Measurements from ENCODE around the gene PLEKHG7.

Gene PLEKHG7

GRCh38 chr12:92726850-92727249 lies 24.1 kb downstream of the PLEKHG7 start:
- TF ChIP-seq CTCF (conservative IDR thresholded peaks at IDR 0.05), result no peak
- H3K27ac ChIP-seq, result no peak overlapping the region

GRCh38 chr12:92729773-92730305 lies 27.1 kb downstream of the PLEKHG7 start:
- TF ChIP-seq CTCF (conservative IDR thresholded peaks at IDR 0.05), result no peak
- H3K27ac ChIP-seq, result no peak overlapping the region

- no peak overlapping the region for H3K27ac ChIP-seq
- no peak for TF ChIP-seq CTCF (conservative IDR thresholded peaks at IDR 0.05)
These were observed 28.0 kb downstream of the PLEKHG7 start for GRCh38 chr12:92730758-92731157.

- no peak overlapping the region for H3K27ac ChIP-seq
- TF ChIP-seq CTCF (conservative IDR thresholded peaks at IDR 0.05), result no peak
These were observed 29.4 kb downstream of the PLEKHG7 start for GRCh38 chr12:92732216-92732615.

GRCh38 chr12:92732716-92733115 lies 29.9 kb downstream of the PLEKHG7 start:
- TF ChIP-seq CTCF (conservative IDR thresholded peaks at IDR 0.05), result no peak
- H3K27ac ChIP-seq, result no peak overlapping the region

- H3K27ac ChIP-seq, result no peak overlapping the region
- no peak for TF ChIP-seq CTCF (conservative IDR thresholded peaks at IDR 0.05)
These were observed 30.4 kb downstream of the PLEKHG7 start for GRCh38 chr12:92733181-92733580.

- no peak overlapping the region for H3K27ac ChIP-seq
- no peak for TF ChIP-seq CTCF (conservative IDR thresholded peaks at IDR 0.05)
These were observed 30.9 kb downstream of the PLEKHG7 start for GRCh38 chr12:92733661-92734060.
